Immature natural killer cell (primary cell): ENCODE data around the gene GRIFIN. TPM values are rescaled to one million over a fixed set of nuclear protein-coding genes. Genes with fewer than 3 reads are reported as not detected.
A peak's percentile ranks its signal among the peaks of the same experiment; 100 is the strongest.

Source experiments
- DNase-seq, 3 donors: peaks; one replicate each; pipeline ENCODE4 v3.0.0; 2022; ENCODE audit warnings: mixed read lengths in 1 of 3
- H3K27ac Mint-ChIP-seq, 6 donors: one replicate each; pipeline ENCODE4 v1.8.0; 2020; ENCODE audit warnings: mixed read lengths in 6 of 6, mild to moderate bottlenecking in 5 of 6, inconsistent platforms in 4 of 6, moderate library complexity in 3 of 6
- H3K27me3 Mint-ChIP-seq, 3 donors: one replicate each; pipeline ENCODE4 v1.8.0; 2020 to 2021; ENCODE audit warnings: low read depth in 3 of 3, mild to moderate bottlenecking in 3 of 3, mixed read lengths in 3 of 3, moderate library complexity in 3 of 3, inconsistent platforms in 1 of 3
- H3K36me3 Mint-ChIP-seq, 3 donors: one replicate each; pipeline ENCODE4 v1.8.0; 2020; ENCODE audit warnings: mixed read lengths in 3 of 3, inconsistent platforms in 2 of 3, mild to moderate bottlenecking in 2 of 3
- H3K4me1 Mint-ChIP-seq, 2 donors: one replicate each; pipeline ENCODE4 v1.8.0; 2020; ENCODE audit warnings: inconsistent platforms in 2 of 2, mild to moderate bottlenecking in 2 of 2, mixed read lengths in 2 of 2, moderate library complexity in 1 of 2
- H3K4me3 Mint-ChIP-seq, 5 donors: one replicate each; pipeline ENCODE4 v1.8.0; 2020; ENCODE audit warnings: mild to moderate bottlenecking in 5 of 5, mixed read lengths in 5 of 5, inconsistent platforms in 3 of 5, moderate library complexity in 3 of 5
- H3K9me3 Mint-ChIP-seq, 6 donors: one replicate each; pipeline ENCODE4 v1.8.0; 2020; ENCODE audit warnings: mild to moderate bottlenecking in 6 of 6, mixed read lengths in 6 of 6, inconsistent platforms in 4 of 6, moderate library complexity in 3 of 6
- polyA plus RNA-seq, 3 donors: library from polyadenylated mRNA; unstranded; fragments of 300-500 nt; fragmentation: Illumina TruSeq; gene quantifications; one replicate each; pipeline ENCODE4 v1.2.3, GENCODE V29; 2021

GRIFIN gene
- polyA plus RNA-seq, 3 donors from 2014 or later: not detected

DNA sequence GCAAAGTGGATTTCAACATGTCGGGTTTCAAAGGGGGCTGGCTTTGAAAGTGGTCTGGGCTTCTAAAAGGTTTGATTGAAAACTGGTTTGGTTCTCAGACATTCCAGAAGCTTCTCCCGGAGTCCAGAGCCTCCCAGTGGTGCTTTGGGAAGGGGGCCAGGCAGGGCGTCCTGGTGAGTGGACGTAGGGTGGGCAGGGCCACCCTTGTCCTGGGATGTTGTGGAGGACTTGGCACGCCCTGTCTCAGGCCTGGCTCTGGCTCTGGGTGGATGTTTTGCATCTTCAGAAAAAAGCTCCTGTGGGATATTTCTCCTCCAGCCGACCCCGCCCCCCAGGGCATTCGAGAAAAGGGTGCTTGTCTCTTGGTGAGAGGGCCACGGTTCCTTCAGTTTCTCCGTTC is 31.2 kb downstream of the GRIFIN start:
- no peaks in the 10 kb centered on the region for H3K9me3 Mint-ChIP-seq
- peaks cover 2 to 11% (median 5%) of the 10 kb centered on the region in 3 donors for H3K27me3 Mint-ChIP-seq
- H3K36me3 Mint-ChIP-seq: peaks cover 0 to 13% (median 5%) of the 10 kb centered on the region in 3 donors
- H3K27ac Mint-ChIP-seq: peak overlapping the region in 2 of 6 donors; percentile 49 to 74
- peaks cover 37 to 43% of the 10 kb centered on the region in 2 donors for H3K4me1 Mint-ChIP-seq
- no peak for DNase-seq
- no peak overlapping the region for H3K4me3 Mint-ChIP-seq

DNA sequence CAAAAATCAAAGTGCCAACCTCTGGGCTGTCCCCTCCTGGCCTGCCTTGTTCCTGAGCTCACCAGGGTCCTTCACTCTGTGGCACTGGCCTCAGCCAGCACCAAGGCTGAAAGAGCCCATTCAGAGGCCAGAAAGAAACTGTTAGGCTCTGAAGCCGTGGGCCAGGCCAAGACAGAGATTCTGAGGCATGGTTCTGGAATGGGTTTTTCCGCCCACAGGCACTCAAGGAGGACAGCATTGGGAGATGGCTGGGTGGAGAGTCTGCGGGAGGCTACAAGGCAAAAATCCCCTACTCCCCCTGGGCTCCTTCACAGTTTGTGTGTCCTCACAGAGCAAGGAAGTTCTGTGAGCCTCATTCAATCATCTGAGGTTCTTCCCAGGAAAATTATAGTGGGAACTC is 31.7 kb downstream of the GRIFIN start:
- H3K27ac Mint-ChIP-seq: peak overlapping the region in 1 of 6 donors; percentile 53
- H3K27me3 Mint-ChIP-seq: peaks cover 2 to 8% (median 5%) of the 10 kb centered on the region in 3 donors
- H3K4me1 Mint-ChIP-seq: peaks cover 37 to 43% of the 10 kb centered on the region in 2 donors
- no peaks in the 10 kb centered on the region for H3K9me3 Mint-ChIP-seq
- H3K4me3 Mint-ChIP-seq: no peak overlapping the region
- H3K36me3 Mint-ChIP-seq: peaks cover 0 to 15% (median 5%) of the 10 kb centered on the region in 3 donors
- no peak for DNase-seq

DNA sequence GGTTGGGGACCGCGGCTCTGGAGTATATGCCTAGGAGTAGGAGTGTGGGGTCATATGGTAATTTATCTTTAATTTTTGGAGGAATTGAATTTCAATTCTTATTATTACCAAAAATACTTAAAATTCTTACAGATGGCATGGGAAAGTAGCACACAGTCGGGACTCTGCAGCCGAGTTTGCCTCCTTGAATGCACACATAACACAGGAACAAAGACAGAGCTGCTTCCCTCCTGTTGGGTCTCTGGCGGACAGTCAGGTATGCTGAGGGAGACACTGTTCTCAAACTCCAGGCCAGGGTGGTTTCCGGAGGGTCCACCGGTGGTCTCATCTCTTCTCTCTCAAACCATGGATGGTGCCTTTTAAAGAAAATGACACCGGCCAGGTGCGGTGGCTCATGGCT is 32.7 kb downstream of the GRIFIN start:
- H3K9me3 Mint-ChIP-seq: no peaks in the 10 kb centered on the region
- no peak for DNase-seq
- H3K4me1 Mint-ChIP-seq: peaks cover 41 to 49% of the 10 kb centered on the region in 2 donors
- H3K36me3 Mint-ChIP-seq: peaks cover 0 to 22% (median 8%) of the 10 kb centered on the region in 3 donors
- H3K4me3 Mint-ChIP-seq: no peak overlapping the region
- no peak overlapping the region for H3K27ac Mint-ChIP-seq
- peaks cover 2 to 8% (median 3%) of the 10 kb centered on the region in 3 donors for H3K27me3 Mint-ChIP-seq

DNA sequence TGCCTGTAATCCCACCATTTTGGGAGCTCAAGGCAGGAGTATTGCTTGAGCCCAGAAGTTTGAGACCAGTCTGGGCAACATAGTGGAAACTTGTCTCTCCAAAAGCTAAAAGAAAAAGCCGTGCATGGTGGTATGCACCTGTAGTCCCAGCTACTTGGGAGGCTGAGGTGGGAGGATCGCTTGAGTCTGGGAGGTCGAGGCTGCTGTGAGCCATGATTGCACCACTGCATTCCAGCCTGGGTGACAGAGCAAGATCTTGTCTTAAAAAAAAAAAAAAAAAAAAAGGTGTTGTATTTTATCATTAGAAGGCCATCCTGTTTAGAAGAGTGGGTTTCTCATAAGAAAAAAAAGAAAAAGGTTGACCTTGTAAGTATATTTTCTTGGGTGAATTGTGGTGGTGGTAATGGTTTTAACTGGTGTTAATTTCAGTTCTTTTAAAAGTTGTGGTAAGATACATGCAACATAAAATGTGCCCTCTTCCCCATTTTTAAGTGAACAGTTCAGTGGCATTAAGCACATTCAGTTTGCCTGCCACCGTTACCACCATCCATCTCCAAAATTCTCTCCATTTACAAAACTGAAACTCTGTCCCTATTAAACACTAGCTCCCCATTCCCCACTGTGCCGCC is 34.7 kb downstream of the GRIFIN start:
- peak overlapping the region; percentile 56 to 87 (median 76) for H3K27ac Mint-ChIP-seq

DNA sequence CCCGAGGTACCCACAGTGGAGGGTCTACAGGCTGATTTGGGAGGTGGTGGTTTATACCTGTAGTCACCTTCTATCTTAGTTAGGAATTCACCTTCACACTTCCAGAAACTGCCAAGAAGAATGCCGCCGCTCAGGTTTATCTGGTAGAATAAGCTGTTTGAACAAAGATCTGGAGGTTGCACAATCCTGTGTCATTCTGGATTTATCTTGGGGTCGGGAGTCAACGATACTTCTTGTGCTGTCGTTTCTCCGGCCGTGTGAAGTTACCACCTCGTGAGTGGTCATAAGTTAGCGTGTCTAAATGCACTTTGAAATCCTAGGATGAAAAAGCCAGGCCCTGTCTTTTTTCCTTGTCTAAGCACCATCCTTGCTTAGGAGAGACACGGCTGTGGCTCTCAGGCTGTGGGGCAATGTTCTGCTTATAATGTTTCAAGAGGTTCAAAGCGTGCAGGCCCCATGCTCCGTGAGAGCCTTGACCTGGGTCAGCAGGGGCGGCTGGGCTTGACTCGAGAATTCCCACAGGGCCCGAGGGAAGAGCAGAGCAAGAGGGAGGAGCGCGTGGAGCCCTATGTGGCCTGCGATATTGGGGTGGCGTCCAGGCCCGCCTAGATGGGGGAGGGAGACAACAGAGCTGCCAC is 35.5 kb downstream of the GRIFIN start:
- Mint-ChIP-seq H3K4me3 (peak overlapping the region in 3 of 5 donors; percentile 23 to 52 (median 43)), H3K4me1 (peaks cover 57 to 59% of the 10 kb centered on the region in 2 donors), H3K36me3 (peaks cover 5 to 35% (median 12%) of the 10 kb centered on the region in 3 donors), H3K27me3 (peaks cover 1 to 8% (median 2%) of the 10 kb centered on the region in 3 donors), H3K27ac (peak overlapping the region in 5 of 6 donors; percentile 67 to 87 (median 78)), H3K9me3 (no peaks in the 10 kb centered on the region)
- DNase-seq: no peak

More for the DNA sequence above, 34.7 kb downstream of the GRIFIN start:
- peak; percentile 53 to 63 (median 59) for DNase-seq
- Mint-ChIP-seq H3K36me3 (peaks cover 4 to 29% (median 12%) of the 10 kb centered on the region in 3 donors), H3K9me3 (no peaks in the 10 kb centered on the region), H3K4me1 (peaks cover 48 to 53% of the 10 kb centered on the region in 2 donors), H3K27me3 (peaks cover 1 to 8% (median 2%) of the 10 kb centered on the region in 3 donors), H3K4me3 (peak overlapping the region; percentile 23 to 78 (median 66))

DNA sequence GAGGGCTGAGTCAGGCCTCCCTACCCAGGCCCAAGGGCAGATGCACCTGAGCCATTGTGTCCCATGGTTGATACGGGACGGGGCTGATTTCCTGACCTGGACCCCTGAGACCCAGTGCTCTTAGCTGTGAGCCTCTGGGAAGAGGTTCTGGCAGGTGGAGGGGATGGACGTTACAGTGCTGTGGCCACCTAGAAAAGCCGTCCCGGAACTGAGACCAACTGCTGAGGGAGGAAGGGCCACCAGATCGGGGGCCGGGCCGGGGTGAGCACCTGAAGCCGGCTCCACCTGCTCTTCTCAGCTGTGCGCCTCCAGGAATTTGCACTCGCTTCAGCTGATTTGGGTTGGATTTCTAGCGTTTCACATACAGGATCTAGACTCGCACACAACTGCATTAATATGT is 37.4 kb downstream of the GRIFIN start:
- H3K9me3 Mint-ChIP-seq: no peaks in the 10 kb centered on the region
- peak overlapping the region in 3 of 6 donors; percentile 9 to 72 (median 68) for H3K27ac Mint-ChIP-seq
- H3K36me3 Mint-ChIP-seq: peaks cover 11 to 39% (median 12%) of the 10 kb centered on the region in 3 donors
- H3K27me3 Mint-ChIP-seq: peaks cover 0 to 9% (median 1%) of the 10 kb centered on the region in 3 donors
- H3K4me3 Mint-ChIP-seq: peak overlapping the region in 1 of 5 donors; percentile 3
- DNase-seq: no peak
- peaks cover 62 to 67% of the 10 kb centered on the region in 2 donors for H3K4me1 Mint-ChIP-seq

DNA sequence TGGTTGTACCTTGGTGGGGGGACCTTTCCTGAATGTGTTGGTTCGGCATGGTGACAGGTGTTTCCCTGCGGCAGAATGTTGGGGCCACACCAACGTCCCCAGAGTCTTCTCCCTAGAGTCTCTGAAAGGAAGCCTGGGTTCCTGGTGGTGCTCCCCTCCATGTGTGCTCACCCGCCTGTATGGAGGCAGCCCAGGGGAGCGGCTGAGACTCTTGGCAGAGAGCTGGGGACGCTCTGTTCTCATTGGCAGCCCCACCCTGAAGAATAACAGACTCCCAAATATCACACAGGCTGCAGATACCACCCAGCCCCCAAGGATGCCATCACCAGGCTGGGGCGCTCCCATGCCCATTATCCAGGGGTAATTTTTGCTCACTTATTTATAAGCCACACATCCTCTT is 38.0 kb downstream of the GRIFIN start:
- no peaks in the 10 kb centered on the region for H3K9me3 Mint-ChIP-seq

DNA sequence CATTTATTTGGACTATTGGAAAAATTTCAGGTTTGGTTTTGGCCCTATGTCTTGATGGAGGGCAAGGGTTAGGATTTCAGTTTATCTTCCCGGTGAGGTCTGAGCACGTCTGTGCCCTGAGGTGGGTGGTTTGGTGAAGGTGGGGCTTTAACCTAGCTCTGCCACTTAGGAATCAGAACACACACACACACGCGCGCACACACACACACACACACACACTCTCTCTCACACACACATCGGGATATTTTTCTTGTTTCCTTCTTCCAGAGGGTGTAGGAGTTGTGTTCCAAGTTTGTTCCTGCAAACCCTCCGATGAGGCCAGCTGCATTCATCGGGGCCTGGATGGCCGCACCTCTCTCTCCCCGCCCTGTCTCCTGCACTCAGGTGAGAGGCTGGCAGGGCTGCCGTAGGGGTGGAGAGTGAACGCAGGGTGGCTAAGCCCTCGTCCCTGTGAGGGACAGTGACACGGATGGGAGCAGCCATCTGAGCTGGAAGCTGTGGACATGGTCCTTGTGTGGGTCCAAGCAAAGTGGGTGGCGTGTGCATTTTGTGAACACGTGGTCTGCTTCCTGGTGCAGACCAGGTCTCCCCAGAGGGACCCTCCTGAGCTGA is 38.6 kb downstream of the GRIFIN start:
- H3K27me3 Mint-ChIP-seq: peaks cover 0 to 13% (median 1%) of the 10 kb centered on the region in 3 donors
- H3K4me1 Mint-ChIP-seq: peaks cover 62 to 67% of the 10 kb centered on the region in 2 donors
- no peaks in the 10 kb centered on the region for H3K9me3 Mint-ChIP-seq
- DNase-seq: no peak
- peaks cover 11 to 46% (median 12%) of the 10 kb centered on the region in 3 donors for H3K36me3 Mint-ChIP-seq
- peak overlapping the region in 1 of 5 donors; percentile 42 for H3K4me3 Mint-ChIP-seq
- peak overlapping the region; percentile 3 to 62 (median 48) for H3K27ac Mint-ChIP-seq

More for the DNA sequence above, 38.0 kb downstream of the GRIFIN start:
- no peak for DNase-seq
- no peak overlapping the region for H3K4me3 Mint-ChIP-seq
- H3K27me3 Mint-ChIP-seq: peaks cover 0 to 11% (median 1%) of the 10 kb centered on the region in 3 donors
- H3K36me3 Mint-ChIP-seq: peaks cover 11 to 45% (median 12%) of the 10 kb centered on the region in 3 donors
- peaks cover 62 to 67% of the 10 kb centered on the region in 2 donors for H3K4me1 Mint-ChIP-seq
- no peak overlapping the region for H3K27ac Mint-ChIP-seq

DNA sequence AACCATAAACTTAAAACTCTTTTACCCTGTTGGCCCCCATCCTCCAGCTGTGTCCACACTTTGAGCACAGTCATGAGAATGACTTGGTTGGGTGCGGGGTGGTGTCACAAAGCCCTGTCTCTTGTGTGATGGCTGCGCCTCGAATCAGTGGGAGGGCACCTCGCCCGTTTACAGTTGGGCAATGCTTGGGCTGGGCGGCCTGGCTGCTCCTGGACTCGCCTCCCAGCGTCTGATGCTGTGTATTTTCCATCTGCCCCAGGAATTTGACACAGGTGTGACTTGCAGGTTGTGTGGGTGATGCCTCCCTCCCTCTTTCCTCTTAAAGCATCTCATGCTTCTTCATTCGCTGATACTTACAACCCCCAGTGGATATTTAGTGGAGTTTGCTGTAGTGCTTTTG is 39.1 kb downstream of the GRIFIN start:
- peaks cover 58 to 65% of the 10 kb centered on the region in 2 donors for H3K4me1 Mint-ChIP-seq
- H3K4me3 Mint-ChIP-seq: peak overlapping the region in 1 of 5 donors; percentile 42
- H3K36me3 Mint-ChIP-seq: peaks cover 11 to 46% (median 12%) of the 10 kb centered on the region in 3 donors
- H3K27me3 Mint-ChIP-seq: peaks cover 0 to 13% (median 1%) of the 10 kb centered on the region in 3 donors
- H3K27ac Mint-ChIP-seq: peak overlapping the region; percentile 3 to 62 (median 48)
- no peak for DNase-seq
- no peaks in the 10 kb centered on the region for H3K9me3 Mint-ChIP-seq

DNA sequence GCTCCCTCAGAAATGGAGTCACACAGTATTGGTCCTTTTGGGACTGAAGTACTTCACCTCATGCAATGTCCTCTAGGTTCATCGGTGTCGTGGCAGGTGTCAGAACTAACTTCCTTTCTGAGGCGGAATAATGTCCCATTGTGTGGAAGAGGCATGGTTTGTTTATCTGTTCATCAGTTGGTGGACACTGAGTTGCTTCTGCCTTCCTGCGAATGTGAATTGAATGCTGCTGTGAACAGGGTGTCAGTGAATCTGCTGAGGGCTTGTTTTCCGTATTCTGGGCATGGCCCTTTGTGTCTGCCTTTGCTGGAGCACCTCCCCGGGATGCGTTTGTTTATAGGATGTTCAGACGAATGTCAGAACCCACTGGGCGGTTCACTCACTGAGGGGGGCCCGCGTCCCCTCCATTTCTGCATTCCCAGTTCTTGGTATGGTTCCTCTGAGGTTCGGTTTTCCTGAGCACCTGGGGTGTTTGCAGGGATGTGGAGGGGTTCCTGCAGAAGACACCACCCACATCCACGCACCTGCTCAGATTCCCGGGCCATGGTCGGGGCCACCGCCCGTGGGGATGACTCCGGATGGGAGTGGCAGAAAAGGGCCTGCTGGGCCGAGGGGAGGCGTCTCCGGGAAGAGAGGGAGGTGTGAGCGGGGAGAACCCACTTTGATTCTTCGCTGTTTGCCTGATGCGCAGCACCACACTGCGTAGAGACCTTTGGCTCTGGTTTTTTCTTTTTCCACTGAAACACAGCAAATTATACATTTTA is 39.7 kb downstream of the GRIFIN start:
- no peak overlapping the region for H3K4me3 Mint-ChIP-seq
- H3K27me3 Mint-ChIP-seq: peaks cover 0 to 13% (median 1%) of the 10 kb centered on the region in 3 donors
- peaks cover 11 to 45% (median 12%) of the 10 kb centered on the region in 3 donors for H3K36me3 Mint-ChIP-seq
- no peaks in the 10 kb centered on the region for H3K9me3 Mint-ChIP-seq
- H3K4me1 Mint-ChIP-seq: peaks cover 58 to 65% of the 10 kb centered on the region in 2 donors
- H3K27ac Mint-ChIP-seq: peak overlapping the region; percentile 23 to 73 (median 56)
- no peak for DNase-seq

DNA sequence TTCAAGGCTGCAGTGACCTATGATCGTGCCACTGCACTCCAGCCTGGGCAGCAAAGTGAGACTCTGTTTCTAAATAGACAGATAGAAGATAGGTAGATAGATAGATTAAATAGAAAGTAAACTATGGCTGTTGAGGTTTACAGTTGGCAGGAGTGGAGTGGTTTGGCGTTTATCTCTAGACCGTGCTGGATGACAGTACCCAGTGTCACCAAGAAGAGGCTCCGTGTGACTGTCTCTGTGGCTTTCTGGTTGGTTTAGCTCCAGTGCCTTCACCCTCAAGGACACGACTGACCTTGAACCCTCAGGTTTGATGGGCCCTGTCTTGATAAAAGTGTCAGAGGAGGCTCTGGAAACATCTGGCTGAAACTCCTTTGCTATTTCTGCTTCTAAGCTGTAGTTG is 41.1 kb downstream of the GRIFIN start:
- Mint-ChIP-seq H3K27me3 (peaks cover 0 to 9% (median 1%) of the 10 kb centered on the region in 3 donors), H3K36me3 (peaks cover 16 to 49% (median 17%) of the 10 kb centered on the region in 3 donors), H3K27ac (peak overlapping the region in 4 of 6 donors; percentile 31 to 75 (median 72)), H3K9me3 (peaks cover 0 to 4% (median 0%) of the 10 kb centered on the region in 6 donors), H3K4me1 (peaks cover 53 to 62% of the 10 kb centered on the region in 2 donors), H3K4me3 (peak overlapping the region in 1 of 5 donors; percentile 30)
- DNase-seq: no peak

DNA sequence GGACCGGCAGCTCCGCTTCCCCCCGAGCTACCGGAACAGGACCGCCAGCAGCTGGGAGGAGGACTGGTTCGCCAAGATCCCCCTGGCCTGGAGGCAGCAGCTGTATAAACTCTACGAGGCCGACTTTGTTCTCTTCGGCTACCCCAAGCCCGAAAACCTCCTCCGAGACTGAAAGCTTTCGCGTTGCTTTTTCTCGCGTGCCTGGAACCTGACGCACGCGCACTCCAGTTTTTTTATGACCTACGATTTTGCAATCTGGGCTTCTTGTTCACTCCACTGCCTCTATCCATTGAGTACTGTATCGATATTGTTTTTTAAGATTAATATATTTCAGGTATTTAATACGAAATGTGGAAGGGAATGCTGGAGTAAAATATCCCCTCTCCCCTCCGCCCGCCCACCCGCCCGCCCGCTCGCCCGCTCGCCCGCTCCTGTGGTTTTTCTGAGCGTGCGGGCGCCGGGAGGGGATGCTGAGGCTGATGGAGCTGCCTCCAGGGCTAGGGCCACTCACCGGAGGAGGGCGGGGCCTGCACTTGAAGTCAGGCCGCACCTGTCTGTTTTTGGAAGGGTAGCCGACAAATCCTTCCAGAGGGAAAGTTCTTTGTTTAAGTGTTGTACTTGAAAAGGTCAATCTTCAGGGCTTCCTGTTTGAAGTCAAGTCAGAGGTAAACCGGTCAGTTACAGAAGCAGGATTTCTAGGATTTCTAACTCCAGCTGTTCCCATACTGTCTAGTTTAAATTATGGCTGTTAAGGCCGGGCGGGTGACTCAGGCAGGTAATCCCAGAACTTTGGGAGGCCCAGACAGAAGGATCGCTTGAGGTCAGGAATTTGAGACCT is 42.3 kb downstream of the GRIFIN start:
- H3K4me3 Mint-ChIP-seq: no peak overlapping the region
- peaks cover 0 to 9% (median 0%) of the 10 kb centered on the region in 3 donors for H3K27me3 Mint-ChIP-seq
- H3K9me3 Mint-ChIP-seq: peaks cover 0 to 4% (median 0%) of the 10 kb centered on the region in 6 donors
- no peak for DNase-seq
- no peak overlapping the region for H3K27ac Mint-ChIP-seq
- H3K36me3 Mint-ChIP-seq: peaks cover 17 to 48% (median 18%) of the 10 kb centered on the region in 3 donors
- H3K4me1 Mint-ChIP-seq: peaks cover 58 to 64% of the 10 kb centered on the region in 2 donors
